GM13977 (cell line): Measurements from ENCODE around the gene PLAAT2.
"Not testable (repeated sequence)": the region's sequence is repeated elsewhere in the genome, so short reads cannot be mapped to it uniquely, and the experiment has no call there.

ENCODE experiments used
- DNase-seq: peaks from one replicate; pipeline ENCODE4 v3.0.0; 2012; ENCODE audit warnings: low spot score
- in situ Hi-C: fragments of 300-500 bp; cut with MboI; formaldehyde crosslinking; loops from one replicate; pipeline ENCODE4 v1.12.0; 2022; ENCODE audit warnings: low sequenced_read_pairs, low pct_unique_long_range_greater_than_20kb, mixed read lengths, inconsistent platforms; ENCODE audit not compliant: unreplicated experiment
- TF ChIP-seq, protein P1 (sequence below): IDR thresholded peaks from 2 replicates; pipeline ENCODE4 v1.5.1; 2012; ENCODE audit warnings: mild to moderate bottlenecking, control low read depth; ENCODE audit not compliant: insufficient read depth; ENCODE audit errors: extremely low read depth, missing control alignments

PLAAT2 gene

DNA sequence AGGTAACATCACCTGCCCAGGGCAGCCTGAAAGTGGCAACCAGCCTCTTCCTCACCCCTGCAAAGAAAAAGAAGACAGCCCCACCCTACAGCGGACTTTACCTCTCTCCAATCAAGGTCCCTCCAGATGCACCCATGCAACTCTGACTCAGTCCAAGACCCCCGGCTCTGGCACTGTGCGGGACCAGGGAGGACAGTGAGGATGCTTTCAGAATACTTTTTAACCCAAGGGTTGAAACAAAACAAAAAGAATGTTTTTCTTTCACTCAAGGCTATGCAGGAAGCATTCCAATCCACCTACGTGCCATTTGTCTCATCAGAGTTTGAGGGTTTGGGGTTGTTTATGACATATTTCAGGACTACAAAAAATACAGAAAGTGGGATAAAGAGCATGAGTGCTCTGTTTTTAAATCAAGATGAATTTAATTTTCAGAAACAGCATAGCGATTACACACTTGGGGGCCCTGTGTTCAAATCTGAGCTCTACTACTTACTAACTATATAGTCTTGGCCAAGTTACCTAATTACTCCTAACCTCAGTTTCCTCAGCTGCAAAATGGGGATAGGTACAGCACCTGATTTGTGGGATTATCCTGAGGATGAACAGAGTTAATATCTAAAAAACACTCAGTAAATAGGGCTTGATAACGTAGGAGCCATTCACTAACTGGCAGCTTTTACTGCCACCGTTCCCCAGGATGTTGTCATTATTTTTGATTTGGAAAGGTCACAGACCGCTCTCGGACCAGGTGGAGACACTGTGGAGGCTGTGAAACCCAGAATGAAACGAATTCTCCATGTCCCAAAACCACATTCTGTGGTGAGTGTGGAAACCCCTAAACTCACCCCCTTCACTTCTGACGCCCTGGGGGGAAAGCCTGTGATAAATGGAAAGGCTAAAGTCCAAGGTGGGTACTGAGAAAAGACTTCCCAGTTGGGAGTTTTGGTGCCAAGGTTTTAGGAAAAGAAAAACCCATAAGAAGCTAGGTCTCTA, 45.5 kb upstream of the PLAAT2 start:
- in situ Hi-C loops = no loop called here
- TF ChIP-seq, protein P1, sequence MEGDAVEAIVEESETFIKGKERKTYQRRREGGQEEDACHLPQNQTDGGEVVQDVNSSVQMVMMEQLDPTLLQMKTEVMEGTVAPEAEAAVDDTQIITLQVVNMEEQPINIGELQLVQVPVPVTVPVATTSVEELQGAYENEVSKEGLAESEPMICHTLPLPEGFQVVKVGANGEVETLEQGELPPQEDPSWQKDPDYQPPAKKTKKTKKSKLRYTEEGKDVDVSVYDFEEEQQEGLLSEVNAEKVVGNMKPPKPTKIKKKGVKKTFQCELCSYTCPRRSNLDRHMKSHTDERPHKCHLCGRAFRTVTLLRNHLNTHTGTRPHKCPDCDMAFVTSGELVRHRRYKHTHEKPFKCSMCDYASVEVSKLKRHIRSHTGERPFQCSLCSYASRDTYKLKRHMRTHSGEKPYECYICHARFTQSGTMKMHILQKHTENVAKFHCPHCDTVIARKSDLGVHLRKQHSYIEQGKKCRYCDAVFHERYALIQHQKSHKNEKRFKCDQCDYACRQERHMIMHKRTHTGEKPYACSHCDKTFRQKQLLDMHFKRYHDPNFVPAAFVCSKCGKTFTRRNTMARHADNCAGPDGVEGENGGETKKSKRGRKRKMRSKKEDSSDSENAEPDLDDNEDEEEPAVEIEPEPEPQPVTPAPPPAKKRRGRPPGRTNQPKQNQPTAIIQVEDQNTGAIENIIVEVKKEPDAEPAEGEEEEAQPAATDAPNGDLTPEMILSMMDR = no peak
- DNase-seq = no peak

DNA sequence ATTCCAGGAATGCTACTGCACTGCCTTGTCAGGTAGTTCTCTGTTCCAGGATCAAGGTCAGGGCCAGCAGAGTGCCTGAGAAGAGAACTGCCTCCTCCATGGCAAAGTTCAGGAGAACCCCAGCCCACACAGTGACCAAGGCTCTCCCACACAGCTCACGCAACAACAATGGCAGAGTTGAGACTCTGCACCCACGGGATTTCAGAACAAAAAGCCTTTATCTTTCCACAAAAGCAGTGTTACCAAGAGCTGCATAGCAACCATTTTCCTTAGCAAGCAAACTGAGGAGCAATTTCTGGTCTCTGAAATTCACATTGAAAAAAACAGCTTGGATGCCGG, 40.0 kb upstream of the PLAAT2 start:
- DNase-seq = no peak
- in situ Hi-C loops = no loop called here
- TF ChIP-seq, protein P1 = no peak

DNA sequence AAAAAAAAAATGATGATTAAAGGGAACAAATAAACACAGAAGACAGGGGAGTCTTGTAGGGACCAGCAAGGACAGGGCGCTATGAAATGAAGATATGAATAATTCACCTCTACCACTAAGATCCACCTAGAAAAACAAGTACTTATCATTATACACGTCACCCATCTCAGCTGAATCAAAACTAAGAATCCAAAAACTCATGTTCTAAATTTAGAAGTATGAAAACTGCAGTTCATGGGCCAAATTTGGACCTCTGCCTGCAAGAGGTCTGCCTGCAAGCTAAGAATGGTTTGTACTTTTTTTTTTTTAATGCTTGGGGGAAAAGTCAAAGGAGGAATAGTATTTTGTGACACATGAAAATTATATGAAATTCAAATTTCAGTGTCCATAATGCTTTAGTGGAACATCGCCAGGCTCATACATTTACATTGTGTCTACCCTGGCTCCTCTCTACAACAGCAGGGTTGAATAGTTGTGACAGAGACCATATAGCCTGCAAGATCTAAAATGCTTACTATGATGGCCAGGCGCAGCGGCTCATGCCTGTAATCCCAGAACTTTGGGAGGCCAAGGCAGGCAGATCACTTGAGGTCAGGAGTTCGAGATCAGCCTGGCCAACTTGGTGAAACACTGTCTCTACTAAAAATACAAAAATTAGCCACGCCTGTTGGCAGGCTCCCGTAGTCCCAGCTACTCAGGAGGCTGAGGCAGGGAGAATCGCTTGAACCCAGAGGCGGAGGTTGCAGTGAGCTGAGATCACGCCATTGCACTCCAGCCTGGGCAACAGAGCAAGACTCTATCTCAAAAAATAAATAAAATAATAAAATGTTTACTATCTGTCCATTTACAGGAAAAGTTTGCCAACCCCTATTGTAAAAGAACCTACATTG, 39.4 kb upstream of the PLAAT2 start:
- in situ Hi-C loops, DNase-seq: not testable (repeated sequence)

DNA sequence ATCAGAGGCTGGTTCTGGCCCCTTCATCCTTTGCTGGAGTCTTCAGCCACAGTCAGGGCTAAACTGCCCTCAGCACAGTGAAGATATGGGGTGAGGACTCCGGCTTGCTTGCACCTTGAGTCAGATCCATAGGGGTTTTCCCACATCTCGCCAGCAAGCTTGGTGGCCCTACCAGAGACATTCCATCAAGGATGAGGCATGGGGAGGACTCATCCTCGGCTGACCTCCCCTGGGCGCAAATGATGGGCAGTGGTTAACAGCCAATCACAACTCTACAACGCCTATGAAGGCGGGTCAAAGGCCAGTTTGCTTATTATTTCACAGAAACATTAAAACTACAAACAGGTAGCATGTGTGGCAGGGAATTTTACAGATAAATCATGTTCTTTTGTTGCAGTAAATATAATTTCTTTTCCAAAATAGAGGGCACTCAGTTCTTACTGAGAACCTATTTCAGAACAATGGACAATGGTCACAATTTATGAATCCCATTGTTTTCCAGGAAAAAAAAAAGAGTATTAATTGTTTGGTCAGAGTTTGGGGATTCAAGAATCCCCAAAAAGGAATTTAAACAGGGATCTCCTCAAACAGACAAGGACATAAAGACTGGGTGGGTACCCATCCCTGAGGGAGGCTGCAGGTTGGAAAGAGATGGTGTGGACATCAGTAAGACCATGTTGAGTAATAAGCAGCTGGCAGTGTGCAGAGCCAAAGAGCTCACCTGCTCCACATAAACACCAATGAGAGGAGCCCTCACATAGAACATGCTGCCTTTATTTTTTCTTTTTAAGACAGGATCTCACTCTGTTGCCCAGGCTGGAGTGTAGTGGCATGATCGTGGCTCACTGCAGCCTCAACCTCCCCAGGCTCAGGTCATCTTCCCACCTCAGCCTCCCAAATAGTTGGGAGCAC, 36.3 kb upstream of the PLAAT2 start:
- no peak for DNase-seq
- TF ChIP-seq, protein P1 = no peak
- in situ Hi-C loops = no loop called here

DNA sequence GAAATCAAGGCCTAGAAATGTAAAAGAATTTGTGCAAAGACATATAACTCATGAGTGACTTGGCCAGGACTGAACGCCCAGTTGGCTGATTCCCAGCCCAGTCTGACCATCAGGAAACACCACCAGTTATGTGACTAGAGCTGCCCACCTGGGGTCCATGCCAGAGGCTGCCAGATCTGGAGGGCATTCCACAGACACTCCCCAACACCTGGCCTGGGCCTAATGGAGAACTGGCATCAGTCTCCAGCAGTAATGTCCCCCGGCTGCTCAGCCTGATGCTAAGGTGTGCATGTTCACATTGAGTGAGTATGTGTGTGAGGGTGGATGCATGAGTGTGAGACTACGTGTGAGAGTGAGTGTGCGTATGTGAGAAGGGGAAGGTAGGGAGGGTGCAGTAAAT, 35.4 kb upstream of the PLAAT2 start:
- TF ChIP-seq, protein P1 = no peak
- in situ Hi-C loops = no loop called here
- no peak for DNase-seq

DNA sequence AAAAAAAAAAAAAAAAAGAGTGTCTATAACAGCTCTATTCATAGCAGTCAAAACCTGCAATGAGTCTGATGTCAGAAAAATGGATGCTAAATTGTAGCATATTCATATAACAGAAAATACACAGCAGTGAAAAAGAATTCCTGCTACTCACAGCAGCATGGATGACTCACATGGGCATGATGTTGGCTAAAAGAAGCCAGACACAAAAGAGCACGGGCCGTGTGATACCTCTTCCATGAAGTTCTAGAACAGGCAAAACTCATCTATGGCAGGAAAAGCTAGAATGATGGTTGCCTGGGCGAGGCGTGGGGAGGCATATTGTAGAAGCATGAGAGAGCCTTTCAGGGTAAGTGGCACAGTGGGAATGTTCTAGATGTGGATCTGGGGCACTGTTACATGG, 32.1 kb upstream of the PLAAT2 start:
- TF ChIP-seq, protein P1 = no peak
- DNase-seq = no peak
- in situ Hi-C loops = no loop called here
